ENCODE results near the gene GDF2.

The GDF2 gene

GRCh38 chr10:47309408-47310089 is 12.7 kb upstream of the GDF2 start:
- no peaks in the 10 kb centered on the region for H3K9me3 Mint-ChIP-seq
- peak; percentile 31 for TF ChIP-seq CTCF (IDR thresholded peaks at IDR 0.05)
- peaks cover 6% of the 10 kb centered on the region for H3K4me1 Mint-ChIP-seq
- no peak for DNase-seq
- no peak overlapping the region for H3K27ac Mint-ChIP-seq
- H3K36me3 Mint-ChIP-seq (ENCODE audit: low read depth) = no peaks in the 10 kb centered on the region
- H3K27me3 Mint-ChIP-seq (ENCODE audit: low read depth, poor library complexity) = peaks cover 15% of the 10 kb centered on the region
- no peak overlapping the region for H3K4me3 Mint-ChIP-seq

DNA sequence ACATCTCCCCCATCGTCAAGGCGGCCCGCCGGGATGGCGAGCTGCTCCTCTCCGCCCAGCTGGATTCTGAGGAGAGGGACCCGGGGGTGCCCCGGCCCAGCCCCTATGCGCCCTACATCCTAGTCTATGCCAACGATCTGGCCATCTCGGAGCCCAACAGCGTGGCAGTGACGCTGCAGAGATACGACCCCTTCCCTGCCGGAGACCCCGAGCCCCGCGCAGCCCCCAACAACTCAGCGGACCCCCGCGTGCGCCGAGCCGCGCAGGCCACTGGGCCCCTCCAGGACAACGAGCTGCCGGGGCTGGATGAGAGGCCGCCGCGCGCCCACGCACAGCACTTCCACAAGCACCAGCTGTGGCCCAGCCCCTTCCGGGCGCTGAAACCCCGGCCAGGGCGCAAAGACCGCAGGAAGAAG is 12.2 kb upstream of the GDF2 start:
- no peak for DNase-seq
- Mint-ChIP-seq H3K9me3 (no peaks in the 10 kb centered on the region), H3K27ac (no peak overlapping the region), H3K4me1 (peaks cover 6% of the 10 kb centered on the region), H3K36me3 (ENCODE audit: low read depth) (no peaks in the 10 kb centered on the region), H3K27me3 (ENCODE audit: low read depth, poor library complexity) (peaks cover 11% of the 10 kb centered on the region), H3K4me3 (no peak overlapping the region)
- no peak for TF ChIP-seq CTCF (IDR thresholded peaks at IDR 0.05)

GRCh38 chr10:47311193-47311931 is 10.9 kb upstream of the GDF2 start:
- no peak for DNase-seq
- TF ChIP-seq CTCF (IDR thresholded peaks at IDR 0.05) = no peak
- peaks cover 4% of the 10 kb centered on the region for H3K4me1 Mint-ChIP-seq
- peaks cover 7% of the 10 kb centered on the region for H3K27me3 Mint-ChIP-seq (ENCODE audit: low read depth, poor library complexity)
- no peak overlapping the region for H3K4me3 Mint-ChIP-seq
- no peaks in the 10 kb centered on the region for H3K9me3 Mint-ChIP-seq
- H3K36me3 Mint-ChIP-seq (ENCODE audit: low read depth) = no peaks in the 10 kb centered on the region
- no peak overlapping the region for H3K27ac Mint-ChIP-seq

DNA sequence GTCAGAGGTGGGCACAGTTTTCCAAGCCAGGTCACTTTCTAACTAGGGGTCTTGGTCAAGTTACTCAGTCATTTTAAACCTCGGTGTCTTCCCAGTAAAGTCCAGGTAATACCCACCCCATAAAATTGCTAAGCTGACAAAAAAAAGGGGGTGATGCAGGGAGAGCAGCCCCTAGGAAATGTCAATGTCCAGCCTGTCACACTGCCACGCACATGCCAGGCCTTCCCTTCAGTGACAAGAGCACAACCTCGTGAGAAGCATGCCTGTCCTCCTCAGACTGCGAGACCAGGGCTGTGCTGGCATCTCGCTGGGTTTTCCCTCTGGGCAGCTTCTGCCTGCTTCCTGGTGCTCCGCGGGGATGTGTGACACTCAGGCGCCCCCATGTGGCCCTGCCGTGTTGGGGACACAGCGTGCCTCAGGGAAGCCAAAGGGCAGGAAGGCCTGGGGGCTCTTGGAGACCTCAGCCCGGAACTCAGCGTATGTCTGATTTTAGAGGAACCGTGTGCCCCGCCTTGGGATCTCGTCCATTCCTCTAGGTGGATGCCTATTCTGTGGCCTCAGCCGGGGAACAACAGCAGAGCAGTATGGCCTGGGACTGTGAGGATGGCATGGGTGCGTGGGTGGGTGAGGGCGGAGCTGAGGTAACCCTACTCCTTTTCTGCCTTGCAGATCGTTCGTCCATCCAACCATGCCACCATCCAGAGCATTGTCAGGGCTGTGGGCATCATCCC is 10.2 kb upstream of the GDF2 start:
- H3K36me3 Mint-ChIP-seq (ENCODE audit: low read depth) = no peaks in the 10 kb centered on the region
- H3K27ac Mint-ChIP-seq = no peak overlapping the region
- peak; percentile 84 for TF ChIP-seq CTCF (IDR thresholded peaks at IDR 0.05)
- H3K4me1 Mint-ChIP-seq = no peaks in the 10 kb centered on the region
- peak; percentile 88 for DNase-seq
- peaks cover 8% of the 10 kb centered on the region for H3K27me3 Mint-ChIP-seq (ENCODE audit: low read depth, poor library complexity)
- H3K9me3 Mint-ChIP-seq = no peaks in the 10 kb centered on the region
- H3K4me3 Mint-ChIP-seq = no peak overlapping the region

- Mint-ChIP-seq H3K27me3 (ENCODE audit: low read depth, poor library complexity) (peaks cover 11% of the 10 kb centered on the region), H3K4me3 (no peak overlapping the region), H3K27ac (no peak overlapping the region), H3K36me3 (ENCODE audit: low read depth) (no peaks in the 10 kb centered on the region), H3K4me1 (no peaks in the 10 kb centered on the region), H3K9me3 (no peaks in the 10 kb centered on the region)
- TF ChIP-seq CTCF (IDR thresholded peaks at IDR 0.05) = no peak
- DNase-seq = no peak
Observed at GRCh38 chr10:47312663-47312995, 9.6 kb upstream of the GDF2 start.
